GM21717 (cell line): ENCODE data around the gene WSCD2.

ENCODE experiments used
- ATAC-seq: cut with Tn5 transposase; IDR thresholded peaks from one replicate; pipeline ENCODE4 v1.9.1; 2021; ENCODE audit warnings: mild to moderate bottlenecking, moderate library complexity; ENCODE audit not compliant: unreplicated experiment

WSCD2 gene

DNA sequence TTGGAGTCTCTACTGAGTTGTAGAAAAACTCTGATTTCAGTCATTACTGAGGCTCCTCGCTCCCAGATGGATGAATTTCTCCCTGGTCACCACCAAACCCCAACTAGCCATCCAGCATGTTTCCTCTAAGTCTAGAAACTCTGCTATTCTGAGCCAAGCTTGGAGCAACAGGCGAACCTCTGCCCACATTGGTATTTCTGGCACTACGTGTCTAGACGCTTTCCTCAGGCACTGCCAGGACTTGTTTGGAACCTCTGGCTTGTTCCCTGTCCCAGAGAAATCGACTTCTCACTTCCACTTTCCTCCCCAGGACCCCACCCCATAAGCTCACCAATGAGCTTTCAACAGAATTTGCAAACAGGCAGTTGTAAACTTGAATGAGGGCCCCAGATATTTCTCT, 27.6 kb downstream of the WSCD2 start:
- ATAC-seq = no peak

DNA sequence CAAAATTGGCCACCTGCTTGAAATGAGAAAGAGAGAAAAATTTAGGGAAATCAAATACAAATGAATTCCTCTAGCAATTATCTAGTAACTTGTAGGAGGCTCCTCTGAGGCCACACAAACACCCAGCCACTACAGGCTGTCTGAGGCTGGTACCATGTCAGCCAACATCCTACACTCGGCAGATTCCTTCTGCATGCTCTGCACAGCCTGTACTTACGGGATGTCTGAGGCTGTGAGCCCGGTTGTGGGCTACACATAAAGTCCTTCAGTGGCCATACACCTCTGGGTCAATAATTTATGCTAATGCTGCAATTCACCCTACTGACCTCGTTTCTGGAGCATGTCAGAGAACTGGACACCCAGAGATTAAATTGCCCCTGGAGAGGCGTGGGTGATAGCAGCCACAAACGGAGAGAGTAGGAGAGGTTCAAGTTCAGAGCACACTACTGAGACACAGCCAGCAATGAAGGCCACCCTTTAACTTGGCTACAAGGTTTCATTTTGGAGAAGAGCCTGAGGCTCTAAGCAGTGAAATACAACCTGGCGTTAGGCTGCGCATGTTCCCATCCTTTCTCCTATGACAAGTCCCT, 28.9 kb downstream of the WSCD2 start:
- no peak for ATAC-seq

DNA sequence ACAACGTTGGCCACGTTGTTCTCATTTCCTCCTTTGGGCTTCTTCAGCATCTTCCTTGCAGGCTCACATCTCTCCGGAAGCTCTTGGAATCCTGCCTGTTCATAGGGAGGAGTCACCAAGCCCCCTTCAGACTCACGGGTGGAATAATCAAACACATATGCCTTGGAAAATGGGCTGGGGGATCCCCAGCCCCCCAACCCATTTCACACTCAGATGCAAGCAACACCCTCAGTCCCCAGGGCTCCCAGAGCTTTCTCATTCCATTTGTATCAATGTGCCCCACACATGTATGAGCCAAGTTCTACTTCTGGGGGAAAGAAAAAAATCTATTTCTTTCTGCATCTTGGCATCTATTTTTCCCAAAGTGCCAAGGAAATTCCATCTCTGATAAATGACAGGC, 33.1 kb downstream of the WSCD2 start:
- ATAC-seq = no peak

DNA sequence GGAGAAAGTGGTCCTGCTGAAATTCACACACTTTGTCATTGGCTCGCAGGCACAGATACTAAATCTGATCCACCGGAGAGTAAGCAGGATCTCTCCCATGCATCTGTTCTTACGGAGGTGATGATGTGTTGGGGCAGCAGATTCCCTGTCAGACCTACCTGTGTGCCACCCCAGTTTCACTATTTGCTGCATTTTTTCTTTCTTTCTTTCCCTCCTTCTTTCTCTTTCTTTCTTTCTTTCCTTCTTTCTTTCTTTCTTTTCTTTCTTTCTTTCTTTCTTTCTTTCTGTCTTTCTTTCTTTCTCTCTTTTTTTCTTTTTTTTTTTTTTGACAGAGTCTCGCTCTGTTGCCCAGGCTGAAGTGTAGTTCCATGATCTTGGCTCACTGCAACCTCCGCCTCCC, 37.4 kb downstream of the WSCD2 start:
- ATAC-seq = no peak

DNA sequence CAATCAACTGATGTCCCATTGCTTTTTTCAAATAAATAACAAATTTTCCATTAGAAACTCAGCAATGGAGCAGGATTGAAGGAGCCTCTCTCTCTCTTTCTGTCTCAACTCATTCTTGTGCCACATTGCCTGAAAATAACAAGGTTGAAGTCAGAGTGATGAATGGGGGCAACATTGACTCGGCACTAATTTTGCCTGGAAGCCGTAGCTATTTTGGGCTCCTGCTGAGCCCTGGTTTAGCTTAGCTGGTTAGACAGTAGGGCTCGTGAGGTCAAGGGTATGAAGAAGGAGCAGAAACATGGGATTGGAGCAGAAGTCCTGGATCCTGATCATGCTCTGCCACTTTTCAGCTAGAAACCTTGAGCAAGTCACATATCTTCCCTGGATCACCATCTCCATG, 38.9 kb downstream of the WSCD2 start:
- no peak for ATAC-seq

DNA sequence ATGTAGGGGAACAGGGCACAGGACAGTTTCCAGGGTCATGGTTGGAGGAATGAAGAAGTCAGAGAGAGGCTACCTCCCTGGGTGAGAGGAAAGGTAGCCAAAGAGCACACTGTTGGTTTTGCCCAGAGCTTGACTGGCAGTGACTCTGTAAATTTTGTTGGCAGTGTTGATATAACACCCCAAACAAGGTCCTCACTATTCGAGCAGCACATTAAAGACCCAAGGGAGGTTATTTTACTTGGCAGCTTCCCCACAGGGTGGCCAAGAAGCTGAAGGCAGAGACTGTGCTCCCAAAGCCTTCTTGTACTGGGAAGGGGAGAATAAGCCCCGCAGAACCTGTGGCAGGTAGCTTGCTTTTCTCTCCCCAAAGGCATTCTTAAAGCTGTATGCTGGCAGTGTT, 40.6 kb downstream of the WSCD2 start:
- no peak for ATAC-seq

DNA sequence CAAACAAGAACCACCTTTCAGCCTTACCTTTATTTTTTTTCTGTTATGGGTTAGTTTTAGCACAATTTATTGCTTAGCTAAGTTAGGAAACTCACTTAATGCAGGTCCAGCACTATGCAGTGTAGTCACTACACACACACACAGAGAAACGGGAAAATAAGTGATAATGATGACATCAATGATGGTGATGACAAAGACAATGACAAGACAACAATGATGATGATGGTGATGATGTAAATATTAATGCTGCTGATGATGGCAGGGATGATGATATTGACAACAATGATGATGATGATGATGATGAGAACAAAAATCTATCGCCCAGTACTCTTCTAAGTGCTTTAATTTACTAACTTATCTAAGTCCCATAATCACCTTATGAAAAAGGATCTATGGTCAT, 41.1 kb downstream of the WSCD2 start:
- ATAC-seq = no peak

DNA sequence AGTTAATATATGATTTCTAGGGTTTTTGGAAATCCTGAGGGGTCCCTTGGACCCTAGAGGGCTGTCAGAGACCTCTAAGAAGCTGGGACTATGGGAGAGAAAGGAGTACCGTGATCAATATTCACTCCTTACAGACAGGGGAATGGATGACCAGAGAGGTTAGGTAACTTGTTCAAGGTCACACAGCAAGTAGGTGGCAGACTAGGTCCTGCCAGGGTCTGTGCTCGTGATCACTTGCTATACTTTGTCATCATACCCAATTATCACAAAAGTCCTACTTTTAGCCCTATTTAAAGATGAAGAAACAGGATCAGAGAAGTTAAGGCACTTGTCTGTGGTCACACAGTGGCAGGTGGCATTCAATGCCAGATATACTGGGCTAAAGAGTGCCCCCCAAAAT, 42.9 kb downstream of the WSCD2 start:
- ATAC-seq = no peak

DNA sequence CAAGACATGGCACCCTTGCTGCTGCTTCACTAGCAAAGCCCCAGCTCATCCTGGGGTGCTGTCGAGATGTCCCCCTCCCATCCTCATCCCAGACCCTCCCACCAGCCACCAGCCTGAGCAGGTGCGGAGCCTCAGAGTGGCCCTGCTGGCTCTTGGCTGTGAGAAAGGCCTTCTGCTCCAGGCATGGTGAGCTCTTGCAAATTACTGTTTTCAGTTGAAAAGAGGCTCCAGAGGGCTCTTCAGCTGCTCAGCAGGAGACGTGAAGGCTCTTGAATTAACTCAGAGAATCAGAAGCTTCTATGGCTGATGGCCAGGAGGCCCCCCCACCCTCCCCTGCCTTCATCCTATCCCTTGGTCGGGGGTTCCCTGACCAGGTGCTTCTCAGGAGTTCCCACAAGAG, 44.1 kb downstream of the WSCD2 start:
- no peak for ATAC-seq

DNA sequence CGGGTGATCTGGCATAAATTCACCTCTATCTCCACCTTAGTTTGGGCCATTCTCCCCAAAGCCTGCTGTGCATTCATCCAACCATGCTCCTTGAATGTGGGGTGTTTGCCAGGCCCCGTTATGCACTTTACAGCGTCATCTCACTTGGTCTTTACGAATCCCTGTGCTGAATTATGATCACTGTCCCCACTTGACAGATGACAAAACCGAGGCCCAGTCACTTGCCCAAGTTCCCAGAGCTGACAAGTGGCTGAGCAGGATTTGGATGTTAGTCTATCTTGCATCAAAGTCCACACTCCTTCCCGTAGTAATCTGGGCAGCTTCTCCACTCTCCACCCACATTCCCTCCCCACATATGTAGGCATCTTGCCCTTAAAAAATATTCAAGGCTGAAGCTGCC, 44.8 kb downstream of the WSCD2 start:
- ATAC-seq = no peak

DNA sequence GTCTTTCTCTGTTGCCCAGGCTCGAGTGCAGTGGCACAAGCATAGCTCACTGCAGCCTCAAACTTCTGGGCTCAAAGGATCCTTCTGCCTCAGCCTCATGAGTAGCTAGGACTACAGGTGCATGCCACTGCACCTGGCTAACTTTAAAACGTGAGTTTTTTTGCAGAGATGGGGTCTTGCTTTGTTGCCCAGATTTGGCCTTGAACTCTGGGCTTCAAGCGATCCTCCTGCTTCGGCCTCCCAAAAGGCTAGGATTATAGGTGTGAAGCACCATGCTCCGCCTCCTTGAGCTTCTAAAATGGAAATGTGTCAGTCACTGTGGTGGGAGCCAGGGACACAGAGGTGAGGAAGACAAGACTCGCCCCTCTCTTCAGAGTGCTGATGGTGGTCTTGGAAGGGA, 45.6 kb downstream of the WSCD2 start:
- no peak for ATAC-seq

DNA sequence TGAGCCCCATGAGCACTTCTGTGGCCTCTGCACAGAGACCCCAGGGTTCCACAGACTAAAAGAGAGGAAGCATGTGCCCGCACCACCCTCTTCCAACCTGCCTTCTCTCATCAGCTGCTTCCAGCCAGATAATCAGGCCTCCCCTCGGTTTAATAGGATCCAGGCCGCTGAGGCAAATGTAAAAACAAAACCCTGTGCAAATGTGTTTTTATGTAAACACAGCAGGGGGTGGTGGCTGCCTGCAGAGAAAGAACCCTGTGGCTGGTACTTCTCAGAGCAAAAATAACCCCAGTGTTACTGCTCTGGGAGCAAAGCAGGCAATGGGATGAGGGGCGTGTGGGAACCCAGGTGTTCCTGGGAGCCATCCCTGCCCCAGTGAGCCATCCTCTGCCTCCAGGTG, 46.2 kb downstream of the WSCD2 start:
- ATAC-seq = no peak

DNA sequence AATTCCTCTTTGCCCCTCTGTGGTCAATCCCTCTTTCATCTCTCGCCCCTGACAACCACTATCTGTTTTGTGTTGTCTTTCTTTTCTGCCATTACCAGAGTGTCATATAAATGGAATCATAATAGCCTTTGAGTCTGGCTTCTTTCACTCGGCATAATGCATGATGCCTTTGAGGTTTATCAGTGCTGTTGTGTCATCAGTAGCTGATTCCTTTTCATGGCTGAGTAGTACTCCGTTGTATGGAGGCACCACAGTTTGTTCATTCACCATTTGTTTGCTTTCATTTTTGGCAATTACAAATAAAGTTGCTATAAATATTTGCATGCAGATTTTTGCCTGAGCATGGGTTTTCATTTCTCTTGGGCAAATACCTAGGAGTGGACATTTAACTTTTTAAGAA, 47.2 kb downstream of the WSCD2 start:
- ATAC-seq = no peak

DNA sequence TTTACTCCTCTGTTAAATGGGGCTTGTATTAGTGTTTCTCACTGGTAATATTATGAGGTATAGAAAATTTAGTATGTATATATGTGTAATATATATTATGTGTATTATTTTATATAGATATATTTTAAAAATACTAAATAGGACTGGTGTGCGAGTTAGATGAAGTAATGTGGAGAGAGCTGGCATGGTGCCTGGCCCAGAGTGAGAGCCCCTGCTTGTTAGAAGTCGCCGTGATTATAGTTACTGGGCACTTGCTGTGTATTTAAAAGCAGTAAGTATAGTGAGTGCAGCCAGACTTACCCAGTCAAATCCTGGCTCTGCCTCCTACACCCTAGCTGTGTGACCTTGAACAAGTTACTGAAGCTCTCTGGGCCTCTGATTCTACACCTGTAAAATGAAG, 48.0 kb downstream of the WSCD2 start:
- ATAC-seq = no peak

DNA sequence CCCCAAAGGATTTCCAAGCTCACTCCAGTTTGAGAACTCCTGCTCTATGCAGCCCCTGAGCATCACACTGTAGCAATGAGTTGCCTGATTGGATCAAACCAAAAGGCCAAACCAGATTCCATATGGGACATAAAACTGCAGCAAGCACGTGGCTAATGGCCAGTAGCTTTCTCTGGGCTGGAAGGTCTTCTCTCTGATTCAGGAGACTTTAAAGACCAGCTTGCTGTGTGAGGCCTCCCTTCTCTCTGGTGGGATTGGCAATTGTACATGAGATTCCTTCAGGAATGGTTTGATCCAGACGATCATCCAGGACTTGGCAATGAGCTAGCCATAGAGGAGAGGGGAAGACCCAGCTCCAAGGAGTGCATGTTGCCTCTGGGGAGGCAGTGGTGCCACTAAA, 50.2 kb downstream of the WSCD2 start:
- ATAC-seq = no peak

DNA sequence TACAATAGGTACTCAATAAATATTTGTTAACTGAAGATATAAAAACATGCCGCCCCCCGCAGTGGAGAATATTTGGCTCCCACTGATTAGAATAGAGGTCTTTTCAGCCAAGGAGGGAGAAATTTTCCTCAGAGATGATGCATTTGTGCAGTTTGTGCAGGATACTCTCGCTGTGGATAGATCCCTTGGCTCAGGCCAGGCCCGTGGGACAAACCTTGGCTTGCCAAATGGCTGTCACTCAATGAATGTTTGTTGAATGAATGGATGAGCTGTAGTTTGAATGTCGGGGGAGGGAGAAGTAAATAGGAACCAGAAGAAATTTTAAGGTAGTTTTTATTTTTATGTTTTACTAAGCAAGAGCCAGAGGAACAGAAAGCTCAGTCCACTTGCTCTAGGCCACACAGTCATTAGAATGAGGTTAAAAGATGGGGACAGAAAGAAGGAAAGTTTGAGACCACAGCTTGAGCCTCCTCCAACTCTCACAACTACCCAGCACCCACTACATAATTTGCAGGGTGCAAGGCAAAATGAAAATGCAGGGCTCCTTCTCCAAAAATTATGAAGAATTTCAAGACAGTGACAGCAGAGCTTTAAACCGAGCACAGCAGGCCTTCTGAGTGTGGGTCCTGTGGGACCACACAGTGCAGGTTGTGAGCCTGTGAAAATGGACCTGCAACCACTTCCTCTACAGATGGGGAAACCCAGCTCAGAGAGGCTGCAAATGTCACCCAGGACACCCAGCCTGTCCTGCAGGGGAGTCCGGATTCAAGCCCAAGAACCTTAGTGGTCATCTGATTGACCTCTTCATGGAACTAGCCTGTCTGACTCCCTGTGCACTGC, 51.4 kb downstream of the WSCD2 start:
- no peak for ATAC-seq

DNA sequence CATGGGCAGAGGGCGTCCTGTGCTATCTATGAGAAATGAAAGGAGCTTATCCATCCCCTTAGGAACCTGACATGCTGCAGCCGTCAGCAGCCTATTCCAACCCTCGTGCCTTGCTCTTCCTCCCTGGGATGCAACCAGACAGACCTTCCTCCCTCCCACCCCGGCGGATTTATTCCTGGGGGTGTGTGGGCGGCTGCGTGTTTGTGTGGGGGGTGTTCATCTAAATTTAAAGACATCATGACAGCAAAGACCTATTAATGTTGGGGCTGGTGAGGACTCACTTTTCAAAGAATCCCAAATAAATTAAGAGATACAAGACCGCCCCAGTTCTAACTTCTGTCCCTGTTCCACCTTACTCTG, 52.0 kb downstream of the WSCD2 start:
- no peak for ATAC-seq

DNA sequence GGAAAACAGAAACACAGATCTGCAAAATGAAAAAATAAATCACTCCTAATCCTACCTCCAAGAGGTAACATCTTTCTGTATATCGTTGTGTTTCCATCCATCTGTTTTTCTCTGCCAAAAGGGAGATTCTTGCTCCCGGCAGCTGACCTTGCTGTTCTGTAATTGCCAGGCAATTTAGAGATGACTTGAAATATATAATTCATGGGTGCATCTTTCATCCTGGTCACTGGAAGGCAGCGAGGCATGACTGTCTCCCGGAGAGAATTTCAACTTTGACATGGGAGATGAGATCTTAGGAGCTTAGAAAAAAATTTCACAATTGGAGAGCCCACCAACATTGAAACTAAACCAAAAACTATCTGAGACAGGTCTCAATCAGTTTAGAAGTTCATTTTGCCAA, 53.0 kb downstream of the WSCD2 start:
- ATAC-seq = no peak

DNA sequence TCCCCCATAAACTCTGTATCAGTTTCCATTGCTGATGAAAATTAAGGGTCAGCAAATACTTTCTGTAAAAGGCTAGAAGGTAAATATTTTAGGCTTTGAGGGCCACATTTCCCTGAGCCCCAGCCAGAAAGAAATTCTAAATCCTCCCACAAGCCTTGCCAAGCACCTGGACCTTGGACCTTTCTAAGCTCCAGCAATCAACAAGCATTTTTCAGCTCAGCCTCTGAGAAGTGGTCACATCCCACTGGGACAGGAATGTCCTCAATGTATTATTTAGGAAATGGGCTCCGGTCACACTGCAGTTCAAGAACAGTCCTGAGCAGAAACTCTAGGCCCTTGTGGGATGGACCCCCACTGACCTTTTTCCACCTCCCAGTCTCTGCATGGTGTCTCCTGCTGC, 55.9 kb downstream of the WSCD2 start:
- no peak for ATAC-seq

DNA sequence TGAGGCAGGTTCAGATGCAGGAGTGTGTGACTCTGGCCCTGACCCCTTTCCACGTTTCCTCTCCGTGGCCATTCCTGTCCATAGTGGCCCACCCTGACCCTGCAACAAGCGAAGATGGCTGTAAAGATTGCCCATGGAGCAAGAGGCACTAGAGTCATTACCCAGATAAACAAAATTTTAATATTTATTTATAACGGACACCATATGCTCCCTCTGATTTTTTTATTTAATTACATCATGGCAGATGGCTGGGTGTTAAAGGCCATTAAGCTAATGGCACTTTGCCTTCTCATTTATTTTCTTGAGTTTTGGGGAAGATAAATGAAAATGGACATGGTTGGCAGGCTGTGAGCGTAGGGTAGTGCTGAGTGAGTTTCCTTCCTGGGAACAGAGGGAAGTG, 58.7 kb downstream of the WSCD2 start:
- ATAC-seq = no peak

DNA sequence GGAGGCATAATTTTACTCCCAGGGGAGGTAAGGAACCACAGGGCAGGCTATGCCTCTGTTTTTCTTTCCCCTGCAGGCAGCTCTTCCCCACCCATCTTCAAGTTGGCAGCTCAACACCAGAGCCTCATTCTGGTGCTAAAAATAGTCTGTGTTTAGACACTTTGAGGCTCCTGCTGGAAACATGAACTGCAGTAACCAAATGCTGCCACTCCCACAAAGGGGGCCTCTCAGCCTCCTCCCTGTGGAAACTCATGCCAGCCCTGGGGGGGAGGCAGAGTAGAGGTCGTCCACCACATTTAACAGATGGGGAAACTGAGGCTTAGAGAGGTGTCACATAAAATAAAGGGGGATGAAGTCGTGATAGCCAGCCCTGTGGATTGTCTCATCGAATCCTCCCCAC, 61.4 kb downstream of the WSCD2 start:
- ATAC-seq = no peak

DNA sequence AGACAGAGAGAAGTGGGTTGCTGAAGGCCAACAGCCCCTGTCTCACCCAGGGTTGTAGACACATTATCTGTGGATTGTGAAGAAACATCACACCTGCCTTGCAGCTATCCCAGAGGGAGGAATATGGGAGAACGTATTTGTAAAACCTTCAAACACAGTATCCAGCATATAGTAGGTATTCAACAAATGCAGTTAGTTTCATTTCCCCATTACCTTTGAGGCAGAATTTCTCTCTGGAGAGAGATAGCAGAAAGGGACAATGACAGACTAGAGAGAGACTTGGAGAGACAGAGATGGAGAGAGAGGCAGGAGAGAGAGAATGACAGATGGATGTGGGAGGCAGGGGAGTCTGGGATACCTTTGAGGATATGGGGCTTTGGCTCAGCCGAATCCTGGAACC, 62.0 kb downstream of the WSCD2 start:
- no peak for ATAC-seq

DNA sequence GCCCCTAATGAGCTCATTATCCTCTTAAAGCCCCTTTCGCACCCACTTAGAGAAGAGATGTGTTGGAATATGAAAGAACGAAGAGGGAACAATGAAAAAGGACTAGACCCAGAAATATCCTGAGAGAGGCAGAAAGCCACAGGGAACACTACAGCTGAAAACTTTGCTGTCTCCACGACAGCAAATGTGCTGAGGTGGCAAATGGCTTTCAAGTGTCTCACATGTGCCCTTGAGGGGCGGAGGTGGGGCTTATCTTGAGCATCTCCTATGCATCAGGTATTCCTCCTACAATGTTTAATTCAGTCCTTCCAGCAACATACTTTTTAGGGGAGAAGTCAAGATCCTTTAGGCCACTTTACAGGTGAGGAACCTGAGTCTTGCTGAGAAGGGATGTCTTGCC, 62.9 kb downstream of the WSCD2 start:
- ATAC-seq = no peak
